ENCODE data around the gene LDLRAD3. TPM values are rescaled to one million over a fixed set of nuclear protein-coding genes. Genes with fewer than 3 reads are reported as not detected.
"Not testable (repeated sequence)": the region's sequence is repeated elsewhere in the genome, so short reads cannot be mapped to it uniquely, and the experiment has no call there.

Gene LDLRAD3
- 7.0 TPM for polyA plus RNA-seq (2013, experiment 1 of 2; ENCODE audit: insufficient read length)
- polyA plus RNA-seq (2013, experiment 2 of 2; ENCODE audit: insufficient read length), result 4.9 TPM

- peak; percentile 82 for DNase-seq
Measured at GRCh38 chr11:35943713-35944502, at the start of gene LDLRAD3. LDLRAD3 (plus strand) TSS chr11:35944062; CDS start chr11:35944099, 37 bp downstream.

- no peak for DNase-seq
Measured at GRCh38 chr11:35897019-35897418, 46.8 kb upstream of the LDLRAD3 start.

- DNase-seq, result no peak
Measured at GRCh38 chr11:35902961-35903360, 40.9 kb upstream of the LDLRAD3 start.

GRCh38 chr11:35905646-35906276, 38.1 kb upstream of the LDLRAD3 start:
- no peak for DNase-seq

GRCh38 chr11:35906277-35906661, 37.6 kb upstream of the LDLRAD3 start:
- no peak for DNase-seq

GRCh38 chr11:35906681-35907080, 37.2 kb upstream of the LDLRAD3 start:
- DNase-seq, result no peak

- DNase-seq, result peak; percentile 33
Measured at GRCh38 chr11:35907648-35908431, 36.0 kb upstream of the LDLRAD3 start.

- not testable (repeated sequence) for DNase-seq
Measured at GRCh38 chr11:35908432-35908771, 35.5 kb upstream of the LDLRAD3 start.

- DNase-seq, result no peak
Measured at GRCh38 chr11:35909511-35910265, 34.2 kb upstream of the LDLRAD3 start.

- DNase-seq, result no peak
Measured at GRCh38 chr11:35911013-35911412, 32.8 kb upstream of the LDLRAD3 start.

- no peak for DNase-seq
Measured at GRCh38 chr11:35911616-35912165, 32.2 kb upstream of the LDLRAD3 start.

- not testable (repeated sequence) for DNase-seq
Measured at GRCh38 chr11:35912436-35912835, 31.4 kb upstream of the LDLRAD3 start.

- no peak for DNase-seq
Measured at GRCh38 chr11:35912883-35913624, 30.8 kb upstream of the LDLRAD3 start.

- DNase-seq, result no peak
Measured at GRCh38 chr11:35914816-35915215, 29.0 kb upstream of the LDLRAD3 start.

GRCh38 chr11:35916270-35916669, 27.6 kb upstream of the LDLRAD3 start:
- DNase-seq, result no peak

- DNase-seq, result no peak
Measured at GRCh38 chr11:35917676-35918075, 26.2 kb upstream of the LDLRAD3 start.

- DNase-seq, result no peak
Measured at GRCh38 chr11:35918716-35919115, 25.1 kb upstream of the LDLRAD3 start.

- DNase-seq, result no peak
Measured at GRCh38 chr11:35919244-35919643, 24.6 kb upstream of the LDLRAD3 start.

- no peak for DNase-seq
Measured at GRCh38 chr11:35923452-35923851, 20.4 kb upstream of the LDLRAD3 start.

GRCh38 chr11:35924811-35925210, 19.1 kb upstream of the LDLRAD3 start:
- no peak for DNase-seq

GRCh38 chr11:35927104-35927503, 16.8 kb upstream of the LDLRAD3 start:
- no peak for DNase-seq
